ENCODE results near the gene CRHR2. TPM values are rescaled to one million over a fixed set of nuclear protein-coding genes. Genes with fewer than 3 reads are reported as not detected.

Gene CRHR2
- total RNA-seq, 1 experiment from 2014 or later, result 0.22 TPM

DNA sequence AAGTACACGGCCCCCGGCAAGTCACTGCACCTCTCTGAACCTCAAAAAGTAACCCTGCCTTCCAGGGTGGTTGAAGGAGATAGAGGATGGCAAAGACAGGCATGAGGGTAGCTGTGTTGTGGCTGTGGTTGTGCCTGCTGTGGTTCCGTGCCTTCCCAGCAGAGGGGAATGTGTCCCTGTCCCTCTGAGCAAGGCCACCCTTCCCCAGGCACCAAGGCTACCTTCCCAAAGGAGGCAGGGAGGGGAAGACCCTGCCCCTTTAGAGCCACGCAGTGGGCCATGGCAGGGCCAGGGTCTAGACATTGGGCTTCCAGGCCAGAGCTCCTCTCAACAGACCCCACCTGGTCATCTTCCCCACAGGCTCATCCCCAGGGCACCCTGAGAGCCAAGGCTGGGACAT is 18.8 kb downstream of the CRHR2 start:
- Mint-ChIP-seq H3K27me3 (ENCODE audit: low read depth) (no peaks in the 10 kb centered on the region), H3K9me3 (no peaks in the 10 kb centered on the region), H3K36me3 (no peaks in the 10 kb centered on the region), H3K4me1 (peaks cover 5% of the 10 kb centered on the region; the same call in 1 of the 2 replicates), H3K27ac (no peak overlapping the region), H3K4me3 (no peak overlapping the region)
- POLR2A ChIA-PET, result no interaction called here
- CTCF ChIA-PET, result interaction anchor here (0.8 to 2.7 kb wide), 6 partner anchors 13 to 127 kb away, joined by 3 to 14 read pairs (median 4); partner anchors contain the start of gene CRHR2
- ATAC-seq, result peak; percentile 37; the same call in 1 of the 2 replicates
- no peak for DNase-seq (ENCODE audit: low spot score)
- TF ChIP-seq, protein P1, sequence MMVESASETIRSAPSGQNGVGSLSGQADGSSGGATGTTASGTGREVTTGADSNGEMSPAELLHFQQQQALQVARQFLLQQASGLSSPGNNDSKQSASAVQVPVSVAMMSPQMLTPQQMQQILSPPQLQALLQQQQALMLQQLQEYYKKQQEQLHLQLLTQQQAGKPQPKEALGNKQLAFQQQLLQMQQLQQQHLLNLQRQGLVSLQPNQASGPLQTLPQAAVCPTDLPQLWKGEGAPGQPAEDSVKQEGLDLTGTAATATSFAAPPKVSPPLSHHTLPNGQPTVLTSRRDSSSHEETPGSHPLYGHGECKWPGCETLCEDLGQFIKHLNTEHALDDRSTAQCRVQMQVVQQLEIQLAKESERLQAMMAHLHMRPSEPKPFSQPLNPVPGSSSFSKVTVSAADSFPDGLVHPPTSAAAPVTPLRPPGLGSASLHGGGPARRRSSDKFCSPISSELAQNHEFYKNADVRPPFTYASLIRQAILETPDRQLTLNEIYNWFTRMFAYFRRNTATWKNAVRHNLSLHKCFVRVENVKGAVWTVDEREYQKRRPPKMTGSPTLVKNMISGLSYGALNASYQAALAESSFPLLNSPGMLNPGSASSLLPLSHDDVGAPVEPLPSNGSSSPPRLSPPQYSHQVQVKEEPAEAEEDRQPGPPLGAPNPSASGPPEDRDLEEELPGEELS (CRISPR knock-in tag; IDR thresholded peaks at IDR 0.05), result no peak
- TF ChIP-seq OVOL2 (CRISPR knock-in tag; IDR thresholded peaks at IDR 0.05; ENCODE audit: borderline replicate concordance), result no peak
- no peak for TF ChIP-seq CREM (CRISPR knock-in tag; IDR thresholded peaks at IDR 0.05)
- TF ChIP-seq, protein P2, sequence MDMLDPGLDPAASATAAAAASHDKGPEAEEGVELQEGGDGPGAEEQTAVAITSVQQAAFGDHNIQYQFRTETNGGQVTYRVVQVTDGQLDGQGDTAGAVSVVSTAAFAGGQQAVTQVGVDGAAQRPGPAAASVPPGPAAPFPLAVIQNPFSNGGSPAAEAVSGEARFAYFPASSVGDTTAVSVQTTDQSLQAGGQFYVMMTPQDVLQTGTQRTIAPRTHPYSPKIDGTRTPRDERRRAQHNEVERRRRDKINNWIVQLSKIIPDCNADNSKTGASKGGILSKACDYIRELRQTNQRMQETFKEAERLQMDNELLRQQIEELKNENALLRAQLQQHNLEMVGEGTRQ (CRISPR knock-in tag; IDR thresholded peaks at IDR 0.05), result no peak
- TF ChIP-seq KAT7 (CRISPR knock-in tag; IDR thresholded peaks at IDR 0.05; ENCODE audit: borderline replicate concordance), result no peak
- TF ChIP-seq, protein P3, sequence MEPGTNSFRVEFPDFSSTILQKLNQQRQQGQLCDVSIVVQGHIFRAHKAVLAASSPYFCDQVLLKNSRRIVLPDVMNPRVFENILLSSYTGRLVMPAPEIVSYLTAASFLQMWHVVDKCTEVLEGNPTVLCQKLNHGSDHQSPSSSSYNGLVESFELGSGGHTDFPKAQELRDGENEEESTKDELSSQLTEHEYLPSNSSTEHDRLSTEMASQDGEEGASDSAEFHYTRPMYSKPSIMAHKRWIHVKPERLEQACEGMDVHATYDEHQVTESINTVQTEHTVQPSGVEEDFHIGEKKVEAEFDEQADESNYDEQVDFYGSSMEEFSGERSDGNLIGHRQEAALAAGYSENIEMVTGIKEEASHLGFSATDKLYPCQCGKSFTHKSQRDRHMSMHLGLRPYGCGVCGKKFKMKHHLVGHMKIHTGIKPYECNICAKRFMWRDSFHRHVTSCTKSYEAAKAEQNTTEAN (CRISPR knock-in tag; IDR thresholded peaks at IDR 0.05), result no peak
- TF ChIP-seq, protein P4, sequence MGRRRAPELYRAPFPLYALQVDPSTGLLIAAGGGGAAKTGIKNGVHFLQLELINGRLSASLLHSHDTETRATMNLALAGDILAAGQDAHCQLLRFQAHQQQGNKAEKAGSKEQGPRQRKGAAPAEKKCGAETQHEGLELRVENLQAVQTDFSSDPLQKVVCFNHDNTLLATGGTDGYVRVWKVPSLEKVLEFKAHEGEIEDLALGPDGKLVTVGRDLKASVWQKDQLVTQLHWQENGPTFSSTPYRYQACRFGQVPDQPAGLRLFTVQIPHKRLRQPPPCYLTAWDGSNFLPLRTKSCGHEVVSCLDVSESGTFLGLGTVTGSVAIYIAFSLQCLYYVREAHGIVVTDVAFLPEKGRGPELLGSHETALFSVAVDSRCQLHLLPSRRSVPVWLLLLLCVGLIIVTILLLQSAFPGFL (CRISPR knock-in tag; IDR thresholded peaks at IDR 0.05; ENCODE audit: borderline replicate concordance), result no peak
- TF ChIP-seq, protein P5, sequence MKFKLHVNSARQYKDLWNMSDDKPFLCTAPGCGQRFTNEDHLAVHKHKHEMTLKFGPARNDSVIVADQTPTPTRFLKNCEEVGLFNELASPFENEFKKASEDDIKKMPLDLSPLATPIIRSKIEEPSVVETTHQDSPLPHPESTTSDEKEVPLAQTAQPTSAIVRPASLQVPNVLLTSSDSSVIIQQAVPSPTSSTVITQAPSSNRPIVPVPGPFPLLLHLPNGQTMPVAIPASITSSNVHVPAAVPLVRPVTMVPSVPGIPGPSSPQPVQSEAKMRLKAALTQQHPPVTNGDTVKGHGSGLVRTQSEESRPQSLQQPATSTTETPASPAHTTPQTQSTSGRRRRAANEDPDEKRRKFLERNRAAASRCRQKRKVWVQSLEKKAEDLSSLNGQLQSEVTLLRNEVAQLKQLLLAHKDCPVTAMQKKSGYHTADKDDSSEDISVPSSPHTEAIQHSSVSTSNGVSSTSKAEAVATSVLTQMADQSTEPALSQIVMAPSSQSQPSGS (CRISPR knock-in tag; IDR thresholded peaks at IDR 0.05; ENCODE audit: borderline replicate concordance, low read depth), result no peak
- no peak for TF ChIP-seq NR1H2 (CRISPR knock-in tag; IDR thresholded peaks at IDR 0.05)
- TF ChIP-seq RORB (CRISPR knock-in tag; IDR thresholded peaks at IDR 0.05), result no peak
- no peak for TF ChIP-seq MYBL2 (CRISPR knock-in tag; IDR thresholded peaks at IDR 0.05)
- TF ChIP-seq, protein P6, sequence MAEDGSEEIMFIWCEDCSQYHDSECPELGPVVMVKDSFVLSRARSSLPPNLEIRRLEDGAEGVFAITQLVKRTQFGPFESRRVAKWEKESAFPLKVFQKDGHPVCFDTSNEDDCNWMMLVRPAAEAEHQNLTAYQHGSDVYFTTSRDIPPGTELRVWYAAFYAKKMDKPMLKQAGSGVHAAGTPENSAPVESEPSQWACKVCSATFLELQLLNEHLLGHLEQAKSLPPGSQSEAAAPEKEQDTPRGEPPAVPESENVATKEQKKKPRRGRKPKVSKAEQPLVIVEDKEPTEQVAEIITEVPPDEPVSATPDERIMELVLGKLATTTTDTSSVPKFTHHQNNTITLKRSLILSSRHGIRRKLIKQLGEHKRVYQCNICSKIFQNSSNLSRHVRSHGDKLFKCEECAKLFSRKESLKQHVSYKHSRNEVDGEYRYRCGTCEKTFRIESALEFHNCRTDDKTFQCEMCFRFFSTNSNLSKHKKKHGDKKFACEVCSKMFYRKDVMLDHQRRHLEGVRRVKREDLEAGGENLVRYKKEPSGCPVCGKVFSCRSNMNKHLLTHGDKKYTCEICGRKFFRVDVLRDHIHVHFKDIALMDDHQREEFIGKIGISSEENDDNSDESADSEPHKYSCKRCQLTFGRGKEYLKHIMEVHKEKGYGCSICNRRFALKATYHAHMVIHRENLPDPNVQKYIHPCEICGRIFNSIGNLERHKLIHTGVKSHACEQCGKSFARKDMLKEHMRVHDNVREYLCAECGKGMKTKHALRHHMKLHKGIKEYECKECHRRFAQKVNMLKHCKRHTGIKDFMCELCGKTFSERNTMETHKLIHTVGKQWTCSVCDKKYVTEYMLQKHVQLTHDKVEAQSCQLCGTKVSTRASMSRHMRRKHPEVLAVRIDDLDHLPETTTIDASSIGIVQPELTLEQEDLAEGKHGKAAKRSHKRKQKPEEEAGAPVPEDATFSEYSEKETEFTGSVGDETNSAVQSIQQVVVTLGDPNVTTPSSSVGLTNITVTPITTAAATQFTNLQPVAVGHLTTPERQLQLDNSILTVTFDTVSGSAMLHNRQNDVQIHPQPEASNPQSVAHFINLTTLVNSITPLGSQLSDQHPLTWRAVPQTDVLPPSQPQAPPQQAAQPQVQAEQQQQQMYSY (CRISPR knock-in tag; IDR thresholded peaks at IDR 0.05), result no peak
- TF ChIP-seq SMAD4 (CRISPR knock-in tag; IDR thresholded peaks at IDR 0.05), result no peak

DNA sequence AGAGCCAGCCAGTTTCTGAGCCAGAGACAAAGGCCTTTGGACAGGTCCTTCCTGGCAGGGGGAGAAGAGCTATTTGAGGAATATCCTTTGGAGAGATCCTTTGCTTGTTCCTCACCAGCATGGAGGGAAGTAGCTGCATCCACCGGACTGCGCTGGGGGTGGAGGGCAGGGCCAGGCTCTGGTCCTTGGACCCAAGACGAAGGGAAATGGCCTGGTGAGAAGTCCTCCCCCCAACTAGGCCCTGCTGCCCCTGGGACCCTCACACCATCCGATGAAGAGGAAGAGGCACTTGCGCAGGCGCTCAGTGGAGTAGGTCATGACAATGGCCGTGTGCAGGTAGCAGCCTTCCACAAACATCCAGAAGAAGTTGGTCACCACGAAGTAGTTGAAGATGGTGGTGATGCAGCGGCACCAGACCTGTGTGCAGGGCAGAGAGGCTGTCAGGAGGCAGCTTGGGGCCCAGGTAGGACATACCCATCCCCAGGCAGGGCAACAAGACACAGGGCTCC is 19.8 kb downstream of the CRHR2 start:
- ChIA-PET POLR2A (interaction anchor here (1.0 kb wide), 1 partner anchor 47 kb away, joined by 3 read pairs; no protein-coding TSS in a partner anchor), CTCF (interaction anchor here (1.6 to 2.7 kb wide), 2 partner anchors 20 to 77 kb away, joined by 5 to 14 read pairs; partner anchors contain the start of gene CRHR2)
- peaks cover 5% of the 10 kb centered on the region; the same call in 1 of the 2 replicates for H3K4me1 Mint-ChIP-seq
- H3K27me3 Mint-ChIP-seq (ENCODE audit: low read depth), result no peaks in the 10 kb centered on the region
- H3K36me3 Mint-ChIP-seq, result no peaks in the 10 kb centered on the region
- DNase-seq (ENCODE audit: low spot score), result no peak
- ATAC-seq, result no peak
- TF ChIP-seq, protein P7, sequence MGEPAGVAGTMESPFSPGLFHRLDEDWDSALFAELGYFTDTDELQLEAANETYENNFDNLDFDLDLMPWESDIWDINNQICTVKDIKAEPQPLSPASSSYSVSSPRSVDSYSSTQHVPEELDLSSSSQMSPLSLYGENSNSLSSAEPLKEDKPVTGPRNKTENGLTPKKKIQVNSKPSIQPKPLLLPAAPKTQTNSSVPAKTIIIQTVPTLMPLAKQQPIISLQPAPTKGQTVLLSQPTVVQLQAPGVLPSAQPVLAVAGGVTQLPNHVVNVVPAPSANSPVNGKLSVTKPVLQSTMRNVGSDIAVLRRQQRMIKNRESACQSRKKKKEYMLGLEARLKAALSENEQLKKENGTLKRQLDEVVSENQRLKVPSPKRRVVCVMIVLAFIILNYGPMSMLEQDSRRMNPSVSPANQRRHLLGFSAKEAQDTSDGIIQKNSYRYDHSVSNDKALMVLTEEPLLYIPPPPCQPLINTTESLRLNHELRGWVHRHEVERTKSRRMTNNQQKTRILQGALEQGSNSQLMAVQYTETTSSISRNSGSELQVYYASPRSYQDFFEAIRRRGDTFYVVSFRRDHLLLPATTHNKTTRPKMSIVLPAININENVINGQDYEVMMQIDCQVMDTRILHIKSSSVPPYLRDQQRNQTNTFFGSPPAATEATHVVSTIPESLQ (CRISPR knock-in tag; IDR thresholded peaks at IDR 0.05), result no peak
- no peak for TF ChIP-seq ZNF263 (CRISPR knock-in tag; IDR thresholded peaks at IDR 0.05; ENCODE audit: low read depth)
- TF ChIP-seq, protein P8, sequence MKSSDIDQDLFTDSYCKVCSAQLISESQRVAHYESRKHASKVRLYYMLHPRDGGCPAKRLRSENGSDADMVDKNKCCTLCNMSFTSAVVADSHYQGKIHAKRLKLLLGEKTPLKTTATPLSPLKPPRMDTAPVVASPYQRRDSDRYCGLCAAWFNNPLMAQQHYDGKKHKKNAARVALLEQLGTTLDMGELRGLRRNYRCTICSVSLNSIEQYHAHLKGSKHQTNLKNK (CRISPR knock-in tag; IDR thresholded peaks at IDR 0.05), result no peak
- no peak overlapping the region for H3K27ac Mint-ChIP-seq
- H3K9me3 Mint-ChIP-seq, result no peaks in the 10 kb centered on the region
- H3K4me3 Mint-ChIP-seq, result no peak overlapping the region
